GM21526 (cell line): Measurements from ENCODE around the gene SLC10A4.
A peak's percentile ranks its signal among the peaks of the same experiment; 100 is the strongest.

ENCODE experiments used
- ATAC-seq: cut with Tn5 transposase; IDR thresholded peaks from one replicate; pipeline ENCODE4 v1.9.1; 2021; ENCODE audit warnings: moderate library complexity; ENCODE audit not compliant: unreplicated experiment, low FRiP score

The SLC10A4 gene

DNA sequence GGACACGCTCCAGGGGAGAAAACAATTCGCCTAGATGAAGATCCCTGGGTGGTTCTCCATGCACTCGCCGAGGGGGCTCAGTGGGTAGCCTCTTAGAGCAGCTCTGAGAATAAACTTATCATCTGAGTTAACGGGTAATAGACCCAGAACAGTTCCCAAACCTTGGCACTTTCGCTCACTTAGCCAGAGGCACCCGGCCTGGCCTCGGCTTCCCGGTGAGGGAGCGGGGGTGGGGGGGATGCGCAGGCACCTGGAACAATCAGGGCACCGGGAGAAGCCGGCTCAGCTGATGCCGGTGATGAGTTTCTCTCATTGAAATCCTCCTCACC, 6.5 kb downstream of the SLC10A4 start:
- ATAC-seq: no peak

DNA sequence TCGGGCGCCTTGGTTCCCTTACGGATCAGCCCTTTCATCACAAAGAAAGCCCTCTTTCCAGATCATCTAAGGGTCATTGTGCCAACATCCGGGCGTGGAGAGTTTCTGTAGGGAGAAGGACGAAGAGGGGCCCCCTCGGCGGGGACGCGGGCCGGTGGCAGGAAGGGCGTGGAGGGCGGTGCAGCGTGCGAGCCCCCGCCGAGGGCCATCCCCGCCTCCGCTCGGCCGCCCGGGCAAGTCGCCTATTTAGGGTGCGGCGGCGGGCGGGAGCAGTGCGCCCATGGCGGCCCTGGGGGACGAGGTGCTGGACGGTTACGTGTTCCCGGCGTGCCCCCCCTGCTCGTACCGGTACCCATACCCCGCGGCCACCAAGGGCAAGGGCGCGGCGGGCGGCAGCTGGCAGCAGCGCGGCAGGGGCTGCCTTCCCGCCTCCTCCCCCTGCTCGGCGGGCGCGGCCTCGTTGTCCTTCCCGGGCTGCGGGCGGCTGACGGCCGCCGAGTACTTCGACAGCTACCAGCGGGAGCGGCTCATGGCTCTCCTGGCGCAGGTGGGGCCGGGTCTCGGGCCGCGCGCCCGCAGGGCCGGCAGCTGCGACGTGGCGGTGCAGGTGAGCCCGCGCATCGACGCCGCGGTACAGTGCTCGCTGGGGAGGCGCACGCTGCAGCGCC, 7.0 kb downstream of the SLC10A4 start, which contains the start of gene ZAR1:
TSS of gene ZAR1 (plus strand) at position 241 of the 668 bp plus-strand sequence. CDS start at position 281, 40 bp downstream.
- no peak for ATAC-seq

DNA sequence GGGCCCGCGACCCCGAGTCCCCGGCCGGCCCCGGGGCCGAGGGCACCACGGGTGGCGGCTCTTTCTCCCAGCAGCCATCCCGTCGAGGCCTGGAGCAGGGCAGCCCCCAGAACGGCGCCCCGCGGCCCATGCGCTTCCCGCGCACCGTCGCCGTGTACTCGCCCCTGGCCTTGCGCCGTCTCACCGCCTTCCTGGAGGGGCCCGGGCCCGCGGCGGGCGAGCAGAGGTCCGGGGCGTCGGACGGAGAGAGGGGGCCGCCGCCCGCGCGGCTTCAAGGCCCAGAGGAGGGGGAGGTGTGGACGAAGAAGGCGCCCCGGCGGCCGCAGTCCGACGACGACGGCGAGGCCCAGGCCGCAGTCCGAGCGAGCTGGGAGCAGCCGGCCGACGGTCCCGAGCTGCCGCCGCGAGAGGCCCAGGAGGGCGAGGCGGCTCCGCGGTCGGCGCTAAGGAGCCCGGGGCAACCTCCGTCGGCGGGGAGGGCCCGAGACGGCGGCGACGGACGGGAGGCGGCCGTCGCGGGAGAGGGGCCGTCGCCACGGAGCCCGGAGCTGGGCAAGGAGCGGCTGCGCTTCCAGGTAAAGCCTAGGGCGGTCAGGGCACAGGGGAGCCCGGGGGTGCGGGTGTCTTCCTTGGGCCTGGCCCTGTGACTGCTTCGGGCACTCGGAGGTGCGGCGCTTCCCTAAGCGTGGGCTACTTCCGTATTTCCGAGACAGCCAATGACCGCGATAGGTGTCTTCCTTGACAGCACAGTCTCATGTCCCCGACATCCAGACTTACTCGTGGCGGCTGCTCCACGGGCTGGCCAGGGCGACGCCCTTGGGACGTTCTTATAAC, 7.8 kb downstream of the SLC10A4 start:
- ATAC-seq: no peak

DNA sequence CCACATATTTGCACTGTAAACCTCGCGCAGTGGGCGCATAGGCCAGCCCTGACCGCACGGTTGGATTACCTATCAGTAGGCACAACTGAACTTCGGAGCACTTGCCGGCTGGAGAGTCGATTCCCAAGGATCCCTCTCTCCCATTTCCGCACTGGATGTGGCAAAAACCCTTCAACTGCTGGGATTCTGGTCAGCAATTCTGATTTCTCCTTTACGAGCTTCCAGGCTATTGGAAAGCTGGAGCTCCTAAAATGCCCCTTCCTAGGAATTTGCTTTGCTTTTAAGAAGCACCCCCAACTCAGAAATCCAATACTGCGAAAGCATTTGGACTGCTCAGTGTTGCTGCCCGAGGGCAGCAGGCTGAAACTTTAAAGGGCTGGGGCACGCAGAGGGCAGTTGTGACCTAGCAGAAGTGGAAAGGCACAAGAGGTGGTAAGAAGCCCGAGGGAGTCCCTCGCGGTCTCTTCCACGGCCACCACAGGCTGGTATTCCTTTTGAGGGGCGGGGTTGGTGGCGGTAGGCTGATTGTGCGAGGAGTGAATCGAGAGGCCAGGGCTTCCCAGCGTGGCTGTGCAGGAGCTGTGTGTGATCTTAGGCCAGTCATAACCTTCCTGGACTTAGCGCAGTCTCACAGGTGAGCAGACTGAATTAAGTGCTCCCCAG, 8.5 kb downstream of the SLC10A4 start:
- no peak for ATAC-seq

DNA sequence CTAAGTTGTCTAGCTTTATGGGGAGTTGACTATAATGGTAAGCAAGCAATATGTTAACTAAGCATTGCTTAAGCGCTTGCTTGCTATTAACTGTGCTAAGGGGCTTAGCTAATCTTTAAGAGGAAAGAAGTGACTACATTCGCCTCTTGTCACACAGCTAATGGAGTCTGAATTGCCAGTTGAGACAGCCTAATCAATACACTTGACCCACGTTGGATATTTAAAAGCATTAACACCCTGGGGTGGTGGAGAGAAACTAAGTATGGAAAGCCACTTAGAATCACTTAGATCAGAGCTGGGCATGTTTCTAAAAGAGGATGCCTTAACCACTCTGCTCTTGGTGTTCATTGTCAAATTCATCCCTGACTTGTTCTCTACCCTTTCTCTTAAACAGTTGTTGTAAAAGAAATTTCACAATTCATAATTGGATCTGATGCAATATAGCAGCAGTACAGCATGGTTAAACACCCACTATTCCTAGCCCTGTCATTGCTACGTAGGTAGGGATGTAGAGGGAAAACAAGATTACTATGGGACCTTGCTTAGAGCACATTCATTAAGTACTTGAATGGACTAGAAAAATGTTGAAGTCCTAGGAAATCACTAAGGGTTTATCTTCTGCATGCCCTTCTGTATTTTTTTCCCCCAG, 10.4 kb downstream of the SLC10A4 start:
- ATAC-seq: no peak

DNA sequence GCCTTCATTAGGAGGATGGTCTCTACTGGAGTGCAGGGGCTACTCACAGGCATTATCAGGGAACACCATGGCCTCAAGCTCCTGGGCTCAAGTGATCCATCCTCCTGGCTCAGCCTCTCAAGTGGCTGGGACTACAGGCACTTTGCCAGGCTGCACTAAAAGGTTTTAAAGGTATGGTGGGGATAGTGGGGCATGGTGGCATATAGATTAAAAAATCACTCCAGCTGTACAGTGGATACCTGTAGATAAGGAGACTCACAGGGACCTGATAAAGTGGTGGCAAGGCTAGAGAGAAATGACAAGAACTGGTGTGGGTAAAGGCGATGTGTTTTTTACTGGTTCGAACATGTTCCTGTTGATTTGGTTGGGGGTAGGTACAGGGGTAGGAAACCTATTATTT, 12.8 kb downstream of the SLC10A4 start:
- no peak for ATAC-seq

DNA sequence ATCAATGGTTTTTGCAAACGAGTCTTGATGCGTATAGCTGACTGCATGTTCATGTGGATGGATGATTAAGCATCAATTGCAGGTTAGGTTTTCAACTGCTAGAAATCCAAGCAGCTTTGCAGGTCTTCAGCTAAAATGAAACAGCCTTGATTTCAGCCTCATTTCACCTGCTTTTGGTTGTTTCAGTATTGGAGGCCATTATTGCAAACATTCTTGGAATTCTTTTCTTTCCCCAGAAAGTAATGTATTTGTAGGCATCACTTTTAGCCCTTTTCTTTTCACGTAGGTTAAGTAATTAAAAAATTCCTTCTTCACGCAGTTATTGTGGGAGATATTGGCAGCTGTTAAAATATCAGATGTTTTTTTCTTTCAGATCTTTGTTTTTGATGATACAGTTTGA, 15.8 kb downstream of the SLC10A4 start:
- no peak for ATAC-seq

DNA sequence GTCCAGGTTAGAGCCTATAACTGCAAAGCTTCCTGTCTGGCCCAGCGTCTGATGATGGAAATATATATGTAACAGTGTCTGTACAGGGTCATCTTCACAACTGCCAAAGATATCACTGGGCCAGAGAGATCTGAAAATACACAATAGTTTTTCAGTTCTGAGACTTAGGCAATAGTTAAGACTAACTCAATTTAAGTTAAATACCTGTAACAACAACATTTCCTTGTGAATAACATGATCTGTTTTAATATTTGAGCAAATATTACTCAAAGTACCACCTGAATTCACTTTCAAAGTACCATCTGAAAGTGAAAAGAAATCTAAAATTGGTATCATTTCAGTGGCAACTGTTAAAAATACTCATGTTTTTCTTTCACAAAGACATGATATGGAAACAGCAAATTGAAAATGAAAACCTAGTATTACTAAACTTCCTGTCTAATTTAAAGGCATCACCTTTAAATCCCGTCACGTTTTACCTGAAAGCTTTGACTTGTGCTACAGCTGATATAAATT, 16.5 kb downstream of the SLC10A4 start:
- peak; percentile 76 for ATAC-seq

DNA sequence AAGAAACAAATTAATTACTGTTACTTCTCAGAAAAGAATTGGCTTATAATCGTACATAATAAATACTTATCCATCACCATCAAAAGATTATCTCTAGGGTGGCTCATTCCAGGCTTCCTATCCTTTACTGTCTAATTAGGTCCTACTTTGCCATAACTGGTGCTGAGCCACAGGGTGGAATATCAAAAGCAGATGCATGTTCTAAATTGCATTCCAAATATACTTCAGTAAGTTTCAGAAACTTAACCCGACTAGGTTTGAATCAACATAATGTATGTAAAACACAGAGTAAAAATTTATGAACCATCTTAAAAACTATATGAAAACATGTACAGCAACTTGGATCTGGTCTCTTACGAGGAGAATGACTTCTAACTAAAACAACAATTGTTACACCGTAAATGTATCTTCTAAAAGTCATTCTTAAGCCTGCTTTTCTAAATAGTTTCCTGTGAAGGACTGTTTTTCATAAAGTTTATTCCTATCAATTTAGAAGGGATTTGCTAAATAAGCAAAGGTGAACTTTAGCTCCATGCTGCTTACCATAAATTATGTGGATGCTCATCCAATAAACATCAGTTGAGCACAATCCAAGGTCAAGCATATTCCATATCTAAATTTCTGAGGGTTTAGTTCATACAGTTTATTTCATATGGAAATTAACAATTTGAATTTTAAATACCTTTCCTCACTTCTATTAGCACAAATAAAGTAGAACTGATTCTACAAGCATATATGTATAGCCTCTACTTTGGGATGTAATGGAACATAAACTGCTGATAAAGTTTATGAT, 20.3 kb downstream of the SLC10A4 start:
- ATAC-seq: no peak

DNA sequence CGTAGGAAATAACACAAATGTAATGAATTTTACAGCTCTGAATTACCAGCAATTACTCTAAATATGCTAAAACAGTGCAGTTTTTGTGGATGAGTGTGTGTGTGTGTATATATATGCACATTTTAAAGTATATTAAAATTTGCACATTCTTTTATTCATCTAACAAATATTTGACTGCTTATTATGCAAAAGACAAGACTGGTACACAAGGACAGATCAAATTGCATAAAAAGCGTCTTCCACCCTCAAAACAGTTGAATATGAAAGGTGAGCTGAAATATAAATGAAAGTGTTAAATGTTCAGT, 20.8 kb downstream of the SLC10A4 start:
- no peak for ATAC-seq

DNA sequence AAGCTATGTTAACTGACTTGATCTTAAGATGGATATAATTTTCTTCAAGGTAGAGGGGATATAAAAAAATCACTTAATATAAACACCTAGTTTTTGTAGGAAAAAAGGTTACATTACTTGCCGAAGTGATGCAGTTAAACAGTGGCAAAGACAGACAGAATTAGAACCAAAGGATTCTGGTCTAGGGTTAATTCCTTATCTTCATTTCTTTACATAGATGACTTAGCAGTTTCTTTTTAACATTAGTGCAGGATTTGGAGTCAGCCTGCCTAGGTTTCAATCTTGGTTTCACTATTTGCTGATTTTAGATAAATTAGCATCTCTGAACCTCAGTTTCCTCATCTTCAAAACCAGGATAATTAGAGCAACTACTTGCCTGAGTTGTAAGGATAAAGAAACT, 21.2 kb downstream of the SLC10A4 start:
- ATAC-seq: no peak

DNA sequence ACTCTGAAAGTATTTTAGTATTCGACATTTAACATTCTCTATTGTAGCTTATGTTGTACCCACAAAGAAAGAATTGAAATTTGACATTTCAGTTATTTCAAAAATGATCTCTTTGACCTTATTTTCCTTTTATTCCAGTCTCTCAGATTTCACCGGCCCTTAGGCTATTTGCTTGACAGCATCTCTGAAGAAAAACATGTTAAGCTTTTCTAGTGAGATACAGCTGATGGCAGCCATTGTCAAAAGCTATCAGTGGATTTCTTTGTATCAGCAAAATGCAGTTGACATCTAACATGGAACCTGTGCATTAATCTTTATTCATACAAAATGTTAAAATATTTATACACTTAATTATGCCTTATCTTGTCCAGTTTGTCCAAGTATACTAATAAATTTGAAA, 23.6 kb downstream of the SLC10A4 start:
- no peak for ATAC-seq

DNA sequence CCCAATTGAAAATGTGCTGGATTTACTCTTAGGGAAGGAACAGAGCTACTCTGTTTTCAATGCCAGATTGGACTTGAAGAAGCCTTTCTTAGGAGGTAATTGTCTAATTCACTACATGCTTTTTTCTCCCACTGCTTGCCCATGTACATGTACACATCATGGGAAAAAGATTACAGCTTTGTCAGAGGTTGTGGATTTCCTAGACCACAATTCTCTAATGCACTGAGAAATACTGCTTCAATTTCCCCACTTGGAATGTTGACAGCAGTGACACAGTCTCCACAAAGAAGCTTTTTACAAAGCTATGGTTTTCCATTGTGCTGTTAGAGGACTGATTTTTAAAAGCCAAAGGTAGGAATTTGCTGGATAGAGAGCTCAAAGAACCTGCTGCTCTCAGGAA, 26.4 kb downstream of the SLC10A4 start:
- no peak for ATAC-seq

DNA sequence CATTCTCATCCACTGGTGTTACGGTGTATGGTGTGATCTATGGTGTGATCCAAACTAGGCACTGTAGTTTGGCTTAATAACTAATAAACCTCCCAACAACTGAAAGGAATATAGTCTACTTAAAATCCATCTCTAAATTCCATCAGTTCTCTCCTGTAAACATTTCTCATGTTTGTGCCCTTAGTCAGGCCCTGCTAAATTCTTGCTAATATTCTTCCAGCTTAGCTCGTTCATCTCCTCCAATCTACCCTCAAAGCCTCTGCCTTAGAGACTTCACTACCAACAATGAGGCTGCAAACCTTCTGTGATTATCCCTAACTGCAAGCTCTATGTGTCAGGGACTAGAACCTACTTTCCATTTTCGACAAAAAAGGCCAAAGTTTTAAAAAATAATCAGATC, 35.0 kb downstream of the SLC10A4 start:
- no peak for ATAC-seq

DNA sequence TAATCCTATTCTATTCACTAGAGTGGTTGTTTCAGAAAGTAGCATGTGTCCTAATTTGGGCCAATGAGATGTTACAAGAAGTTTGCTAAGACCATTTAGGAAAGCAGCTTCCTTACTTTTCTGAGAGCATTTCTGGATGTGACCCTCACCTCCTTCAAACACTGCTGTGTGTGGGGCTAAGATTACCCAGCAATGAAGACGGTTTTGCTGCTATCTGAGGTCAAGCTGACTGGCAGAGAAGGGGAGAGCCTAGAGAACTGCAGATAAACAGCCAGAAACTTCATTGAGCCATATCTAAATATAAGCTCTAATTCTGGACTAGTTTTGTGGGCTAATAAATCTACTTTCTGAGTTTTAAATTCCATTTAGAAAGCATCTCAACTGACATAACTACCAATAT, 43.3 kb downstream of the SLC10A4 start:
- no peak for ATAC-seq

DNA sequence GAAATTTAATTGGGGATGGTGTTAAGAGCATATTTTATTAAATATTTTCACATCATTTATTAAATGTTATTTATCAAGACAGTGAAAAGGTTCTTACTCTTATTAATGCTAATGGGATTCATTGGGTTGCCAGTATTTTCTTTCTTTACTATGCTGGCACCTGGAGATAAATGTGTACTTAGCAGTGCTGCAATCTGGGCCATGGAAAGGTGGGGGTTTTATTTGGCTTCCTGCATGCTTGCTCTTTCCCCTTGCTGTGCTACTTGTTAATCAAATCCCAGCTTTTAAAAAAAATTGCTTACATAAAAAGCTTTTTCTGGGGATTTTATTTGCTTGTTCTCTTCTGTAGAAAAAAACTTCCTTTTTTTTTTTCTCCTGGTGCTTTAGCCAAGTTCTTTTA, 55.2 kb downstream of the SLC10A4 start:
- no peak for ATAC-seq
